GM19463 (cell line): ENCODE measurements around the gene TEX44.
"Not testable (repeated sequence)": the region's sequence is repeated elsewhere in the genome, so short reads cannot be mapped to it uniquely, and the experiment has no call there.

Experiments
- ATAC-seq: cut with Tn5 transposase; IDR thresholded peaks from one replicate; pipeline ENCODE4 v1.9.1; 2021; ENCODE audit warnings: mild to moderate bottlenecking, moderate library complexity; ENCODE audit not compliant: unreplicated experiment

TEX44 gene

DNA sequence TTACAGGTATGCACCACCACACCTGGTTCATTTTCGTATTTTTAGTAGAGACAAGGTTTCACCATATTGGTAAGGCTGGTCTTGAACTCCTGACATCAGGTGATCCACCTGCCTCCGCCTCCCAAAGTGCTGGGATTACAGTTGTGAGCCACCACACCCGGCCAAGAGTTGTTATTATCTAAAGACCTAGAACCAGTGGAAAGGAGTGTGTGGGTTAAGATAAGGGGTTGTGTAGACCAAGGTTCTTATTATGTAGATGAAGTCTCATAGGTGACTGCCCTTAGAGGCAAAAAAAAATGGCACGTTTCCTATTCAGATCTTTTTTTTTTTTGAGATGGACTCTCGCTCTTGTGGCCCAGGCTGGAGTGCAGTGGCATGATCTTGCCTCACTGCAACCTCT, 21.7 kb upstream of the TEX44 start:
- ATAC-seq = not testable (repeated sequence)

- no peak for ATAC-seq
These were observed 20.9 kb upstream of the TEX44 start for GRCh38 chr2:231571661-231572191.

- no peak for ATAC-seq
These were observed 19.6 kb upstream of the TEX44 start for GRCh38 chr2:231573096-231573495.

DNA sequence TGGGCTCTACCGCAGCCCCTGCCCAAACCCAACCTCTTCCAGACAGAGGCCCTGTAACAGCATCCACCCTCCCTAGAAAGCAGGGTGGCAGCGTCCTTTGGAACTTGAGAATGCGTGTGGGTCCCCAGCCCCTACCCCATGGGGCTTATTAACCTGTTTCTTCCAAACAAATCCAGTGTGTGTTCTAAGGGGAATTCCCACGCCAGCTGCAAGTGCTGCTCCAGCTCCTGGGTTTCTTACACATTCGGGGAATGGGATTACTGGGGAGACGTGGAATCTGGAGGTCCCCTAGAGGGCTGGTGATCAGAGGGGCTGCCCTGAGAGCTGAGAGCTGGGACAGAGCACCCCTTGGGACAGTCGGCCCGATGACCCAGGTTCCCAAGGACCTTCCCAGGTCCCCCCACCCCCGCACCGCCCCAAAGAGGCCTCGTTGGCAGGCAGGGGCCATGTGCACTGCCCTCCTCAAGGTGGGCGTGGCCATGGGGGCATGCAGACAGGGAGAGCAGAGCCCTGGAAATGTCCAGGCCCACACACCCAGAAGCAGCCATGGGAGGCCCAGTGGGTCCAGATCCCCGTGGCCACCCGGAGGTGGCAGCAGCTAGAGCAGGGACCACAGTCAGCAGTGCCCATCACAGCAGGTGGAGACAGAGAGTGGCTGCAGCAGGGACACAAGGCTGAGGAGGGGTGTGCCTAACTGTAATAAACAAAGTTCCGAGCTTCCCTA, 18.8 kb upstream of the TEX44 start:
- no peak for ATAC-seq

- no peak for ATAC-seq
These were observed 16.9 kb upstream of the TEX44 start for GRCh38 chr2:231575612-231576256.

GRCh38 chr2:231576465-231576864, 16.2 kb upstream of the TEX44 start:
- no peak for ATAC-seq

- ATAC-seq = not testable (repeated sequence)
These were observed 14.0 kb upstream of the TEX44 start for GRCh38 chr2:231578655-231579054.

GRCh38 chr2:231579560-231579959, 13.1 kb upstream of the TEX44 start:
- ATAC-seq = no peak

- no peak for ATAC-seq
These were observed 11.3 kb upstream of the TEX44 start for GRCh38 chr2:231581328-231581727.

- ATAC-seq = no peak
These were observed 8.7 kb upstream of the TEX44 start for GRCh38 chr2:231583982-231584381.

- ATAC-seq = not testable (repeated sequence)
These were observed 4.9 kb upstream of the TEX44 start for GRCh38 chr2:231587744-231588143.

GRCh38 chr2:231589656-231590055, 3.0 kb upstream of the TEX44 start:
- no peak for ATAC-seq

- no peak for ATAC-seq
These were observed 2.0 kb upstream of the TEX44 start for GRCh38 chr2:231590614-231591013.

GRCh38 chr2:231593666-231594065, 1.0 kb downstream of the TEX44 start:
- ATAC-seq = no peak

DNA sequence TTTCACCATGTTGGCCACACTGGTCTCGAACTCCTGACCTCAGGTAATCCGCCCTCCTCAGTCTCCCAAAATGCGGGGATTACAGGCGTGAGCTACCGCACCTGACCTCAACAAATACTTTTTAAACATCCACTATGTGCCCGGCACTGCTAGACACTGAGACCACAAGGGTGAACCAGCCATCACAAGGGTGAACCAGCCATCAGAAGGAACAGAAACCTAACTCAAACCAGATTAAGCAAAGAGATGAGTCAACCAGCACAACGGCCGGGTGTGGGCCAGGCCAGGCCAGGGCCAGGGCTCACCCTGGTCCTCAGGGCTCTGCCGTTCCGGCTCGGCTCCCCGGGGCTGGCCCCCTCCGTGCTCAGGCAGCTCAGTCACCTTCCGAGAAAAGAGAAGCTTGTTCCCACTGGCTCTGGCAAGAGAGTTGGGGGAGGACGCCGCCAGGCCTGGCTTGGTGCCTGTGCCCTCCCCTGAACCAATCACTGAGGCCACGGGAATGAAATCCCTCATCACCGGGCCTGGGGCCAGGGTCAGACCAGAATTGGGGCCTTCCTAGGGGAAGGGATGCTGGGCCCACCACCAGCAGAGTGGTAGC, 4.4 kb downstream of the TEX44 start:
- peak; percentile 95 for ATAC-seq

- ATAC-seq = no peak
These were observed 5.0 kb downstream of the TEX44 start for GRCh38 chr2:231597627-231598026.

DNA sequence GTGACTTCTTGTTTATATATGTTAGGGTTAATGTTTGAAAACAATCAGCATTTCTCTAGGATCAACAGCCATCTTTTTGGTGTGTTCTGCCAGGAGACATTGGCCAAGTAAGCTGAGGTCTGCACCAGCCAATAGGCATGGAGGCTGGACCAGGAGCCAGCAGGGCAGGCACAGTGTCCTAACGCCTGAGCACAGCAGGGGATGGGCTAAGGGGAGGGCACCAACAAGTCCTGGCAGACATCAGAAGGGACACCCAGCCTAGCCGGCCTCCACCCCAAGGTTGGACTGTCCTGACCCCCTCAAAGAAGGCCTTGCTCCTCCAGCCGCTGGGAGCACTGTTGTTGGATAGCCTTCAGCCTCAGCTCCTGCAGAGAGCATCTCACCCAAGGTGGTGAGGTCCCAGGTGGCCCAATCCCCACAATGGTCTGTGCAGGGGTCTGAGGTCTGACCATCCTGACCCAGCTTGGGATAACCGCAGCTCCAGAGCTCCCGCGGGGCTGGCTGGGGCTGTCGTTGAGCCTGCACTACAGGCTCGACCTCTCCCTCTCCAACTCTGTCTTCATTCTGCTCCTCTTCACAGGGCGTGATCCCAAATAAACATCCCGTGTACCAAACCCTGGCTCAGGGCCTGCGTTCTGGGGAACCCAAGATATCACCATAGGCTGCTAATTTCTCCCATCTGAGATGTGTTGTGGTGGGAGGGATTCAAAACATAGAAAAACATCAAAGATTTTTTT, 8.1 kb downstream of the TEX44 start:
- ATAC-seq = no peak

DNA sequence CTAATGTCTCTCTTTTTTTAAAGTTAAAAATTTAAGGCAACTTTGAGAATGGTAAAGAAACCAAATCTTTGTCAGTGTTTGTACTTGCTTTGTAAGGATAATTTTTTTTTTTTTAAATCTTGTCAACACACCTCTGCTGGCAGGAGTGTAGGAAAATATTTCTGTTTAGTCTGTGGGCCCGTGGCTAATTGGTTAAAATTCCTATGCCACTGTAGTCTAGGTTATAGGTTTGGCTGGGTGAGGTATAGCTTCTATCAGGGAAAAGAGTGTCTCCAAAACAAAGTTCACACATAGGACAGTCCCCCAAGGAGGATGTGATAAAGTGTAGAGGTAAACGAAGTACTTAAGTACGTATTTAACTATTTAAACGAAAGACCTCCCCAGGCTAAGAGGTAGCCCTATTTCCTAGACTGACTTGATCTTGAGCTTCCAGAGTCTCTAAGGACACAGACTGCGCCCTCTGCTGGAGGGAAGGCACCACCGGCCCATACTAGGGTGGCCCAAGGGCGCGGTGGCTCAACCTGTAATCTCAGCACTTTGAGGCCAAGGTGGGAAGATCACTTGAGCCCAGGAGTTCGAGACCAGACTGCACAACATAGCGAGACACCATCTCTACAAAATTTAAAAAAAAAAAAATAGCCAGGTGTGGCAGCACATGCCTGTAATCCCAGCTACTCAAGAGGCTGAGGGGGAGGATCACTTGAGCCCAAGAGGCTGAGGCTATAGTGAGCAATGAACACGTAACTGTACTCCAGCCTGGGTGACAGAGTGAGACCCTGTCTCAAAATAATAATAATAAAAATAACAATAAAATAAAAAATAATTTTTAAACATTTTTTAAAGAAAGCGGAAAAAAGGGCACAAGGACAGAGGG, 8.9 kb downstream of the TEX44 start:
- no peak for ATAC-seq

DNA sequence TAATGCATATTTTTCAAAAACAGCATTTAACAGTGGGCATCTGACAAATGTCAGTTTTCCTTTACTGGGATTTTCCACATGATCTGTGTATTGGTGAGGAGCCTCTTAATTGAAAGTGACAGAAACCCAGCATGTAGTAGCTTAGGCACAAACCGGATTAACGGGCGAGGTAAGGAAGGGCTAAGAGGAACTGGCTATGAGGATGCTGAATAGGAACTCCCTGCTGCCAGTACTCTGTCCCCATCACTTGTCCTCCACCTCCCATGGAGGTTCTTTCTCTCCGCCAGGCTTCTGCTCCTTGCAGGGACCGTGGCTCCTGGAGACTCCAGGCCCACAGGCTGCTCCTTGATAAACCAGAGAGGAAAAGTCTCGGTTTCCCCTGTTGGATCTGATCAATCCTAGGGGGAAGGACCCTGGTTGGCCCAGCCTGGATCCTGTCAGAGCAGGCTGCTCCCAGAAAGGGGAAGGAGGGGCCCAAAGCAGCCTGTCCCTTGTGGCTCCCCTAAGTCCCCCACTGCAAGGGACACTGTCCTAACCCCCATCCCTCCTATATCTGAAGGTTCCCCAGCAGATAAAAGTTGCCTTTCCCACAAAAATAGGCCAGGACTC, 10.3 kb downstream of the TEX44 start:
- no peak for ATAC-seq
